C4-2B (cell line): ENCODE data around the gene AGR2.

Experiments used
- H3K27ac ChIP-seq: fragments of 450-650 bp; 2 replicates; pipeline ENCODE4 v1.5.1; 2017
- CTCF ChIP-seq: fragments of 450-650 bp; conservative IDR thresholded peaks from 2 replicates; pipeline ENCODE4 v1.5.1; 2017; ENCODE audit warnings: mild to moderate bottlenecking
- ZFX ChIP-seq: fragments of 450-650 bp; IDR thresholded peaks from 2 replicates; pipeline ENCODE4 v1.6.1; 2017

Gene AGR2

GRCh38 chr7:16801579-16801978, 3.2 kb downstream of the AGR2 start:
- TF ChIP-seq ZFX (no peak), CTCF (no peak)
- H3K27ac ChIP-seq = no peak overlapping the region

DNA sequence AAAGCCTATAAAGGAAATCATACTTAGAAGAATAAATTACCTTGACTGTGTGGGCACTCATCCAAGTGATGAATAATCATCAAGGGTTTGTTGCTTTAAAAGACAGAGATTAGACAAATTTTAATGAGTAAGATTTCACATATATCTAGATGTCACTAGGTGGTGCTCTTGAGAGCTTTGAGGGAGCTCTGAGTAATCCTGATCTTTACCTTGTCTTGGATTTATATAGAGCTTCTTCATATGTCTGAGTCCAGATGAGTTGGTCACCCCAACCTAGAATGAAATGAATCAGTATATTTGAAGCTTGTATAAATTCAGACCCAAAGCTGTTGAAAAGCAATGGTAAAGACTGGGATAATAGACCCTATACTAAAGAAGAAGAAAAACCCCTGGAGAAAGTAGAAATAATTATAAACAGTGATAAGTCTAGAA, 3.7 kb downstream of the AGR2 start:
- no peak for TF ChIP-seq ZFX
- TF ChIP-seq CTCF = peak; percentile 80
- no peak overlapping the region for H3K27ac ChIP-seq

- no peak for TF ChIP-seq CTCF
- no peak for TF ChIP-seq ZFX
- H3K27ac ChIP-seq = no peak overlapping the region
Measured at GRCh38 chr7:16795624-16796023, 9.2 kb downstream of the AGR2 start.

DNA sequence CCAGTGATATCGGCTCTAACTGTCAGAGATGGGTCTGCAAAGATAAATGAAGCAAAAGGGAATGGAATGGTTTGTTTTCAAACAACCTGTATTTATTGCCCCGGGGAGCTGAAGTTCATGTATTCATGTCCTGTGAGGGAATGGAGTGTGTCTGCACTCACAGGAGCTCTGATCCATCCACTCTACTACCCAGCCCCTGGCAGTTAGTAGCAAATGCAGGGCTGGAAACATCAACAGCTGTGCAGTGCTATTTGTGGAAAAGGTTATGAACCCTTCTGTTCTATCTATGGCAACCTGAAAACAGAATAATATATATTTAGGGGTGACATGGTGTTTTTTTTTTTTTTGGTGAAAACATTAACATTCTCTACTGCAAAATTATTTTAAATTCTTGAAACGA, 9.8 kb downstream of the AGR2 start:
- H3K27ac ChIP-seq = no peak overlapping the region; the same call in 1 of the 2 replicates

GRCh38 chr7:16791905-16792698, 12.7 kb downstream of the AGR2 start:
- no peak overlapping the region for H3K27ac ChIP-seq
- TF ChIP-seq CTCF (no peak), ZFX (no peak)

More for the DNA sequence above, 9.8 kb downstream of the AGR2 start:
- no peak for TF ChIP-seq CTCF
- TF ChIP-seq ZFX = no peak

DNA sequence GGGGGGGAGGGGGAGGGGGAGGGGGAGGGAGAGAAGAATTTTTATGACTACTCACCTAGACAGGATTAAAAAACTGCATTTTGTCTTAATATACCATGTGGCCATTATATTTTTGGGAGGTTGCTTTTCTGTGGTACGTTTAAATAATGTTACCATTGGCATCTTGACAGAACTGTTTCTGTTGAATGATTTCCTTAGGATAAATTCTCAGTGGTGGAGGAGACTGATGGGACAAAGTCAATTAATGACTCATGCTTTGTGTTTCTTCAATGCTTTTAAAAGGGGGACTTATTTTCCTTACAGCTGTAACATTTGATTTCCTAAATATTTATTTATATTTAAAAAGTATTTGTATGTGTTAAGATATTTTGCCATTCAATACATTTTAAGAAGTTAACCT, 13.7 kb downstream of the AGR2 start:
- TF ChIP-seq CTCF (no peak), ZFX (no peak)
- H3K27ac ChIP-seq = no peak overlapping the region

DNA sequence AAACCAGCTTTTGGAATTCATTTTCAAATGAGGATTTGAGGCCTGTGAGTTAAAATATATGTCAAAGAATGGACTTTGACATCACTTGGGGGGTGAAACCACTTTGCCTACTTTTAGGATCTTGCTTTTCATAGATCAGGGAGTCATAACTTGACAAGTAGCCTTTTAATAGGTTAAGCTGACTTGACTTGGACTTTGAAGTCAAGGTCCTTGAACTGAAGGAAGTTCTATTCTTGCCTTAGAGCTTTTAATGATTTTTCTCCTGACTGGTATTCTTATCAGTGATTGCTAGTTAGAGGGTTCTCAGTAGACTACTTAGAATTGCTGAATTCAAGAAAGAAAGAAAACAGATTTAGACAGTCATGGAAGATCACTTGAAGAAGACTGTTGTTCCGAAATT, 17.7 kb downstream of the AGR2 start:
- TF ChIP-seq CTCF (no peak), ZFX (no peak)
- H3K27ac ChIP-seq = no peak overlapping the region
